Transverse colon (tissue), 4 donors: ENCODE data around the gene IL15RA. TPM values are rescaled to one million over a fixed set of nuclear protein-coding genes. Genes with fewer than 3 reads are reported as not detected.

Source experiments
- DNase-seq: peaks from one replicate; pipeline ENCODE4 v3.0.0-alpha.2; 2019
- H3K27ac ChIP-seq, 4 donors: fragments of 200-600 bp; sonication (generic); 2 replicates each; pipeline ENCODE4 v1.5.1; 2016 to 2018; ENCODE audit warnings: inconsistent platforms in 4 of 4
- H3K27me3 ChIP-seq: fragments of 200-600 bp; sonication (generic); 2 replicates; pipeline ENCODE4 v1.5.1; 2017; ENCODE audit warnings: inconsistent platforms
- H3K36me3 ChIP-seq, 4 donors: fragments of 200-600 bp; sonication (generic); 2 replicates each; pipeline ENCODE4 v1.5.1; 2017 to 2019; ENCODE audit warnings: inconsistent platforms in 4 of 4
- H3K4me1 ChIP-seq, 4 donors: fragments of 200-600 bp; sonication (generic); 2 replicates each; pipeline ENCODE4 v1.5.1; 2017 to 2020; ENCODE audit warnings: inconsistent platforms in 4 of 4
- H3K4me3 ChIP-seq, 4 donors: fragments of 200-600 bp; sonication (generic); 1 replicate in 1 of 4; 2 replicates in 3 of 4; pipeline versions ENCODE4 v1.5.1 to v1.6.1; 2017 to 2019; ENCODE audit warnings: inconsistent platforms in 4 of 4
- H3K9me3 ChIP-seq, 2 donors: fragments of 200-600 bp; sonication (generic); 2 replicates each; pipeline ENCODE4 v1.5.1; 2017 to 2019; ENCODE audit warnings: inconsistent platforms in 2 of 2
- EP300 ChIP-seq: sonication (generic); formaldehyde crosslinking; IDR thresholded peaks from one replicate; pipeline ENCODE4 v1.6.1; 2017; ENCODE audit warnings: antibody characterized with exemption, low read depth
- POLR2A ChIP-seq: fragments of 450-650 bp; IDR thresholded peaks from one replicate; pipeline ENCODE4 v1.6.1; 2016; ENCODE audit warnings: antibody characterized with exemption, mild to moderate bottlenecking, moderate library complexity
- POLR2AphosphoS5 ChIP-seq, 3 donors: sonication (generic); formaldehyde crosslinking; IDR thresholded peaks; one replicate each; pipeline ENCODE4 v1.6.1; 2016; ENCODE audit warnings: antibody characterized with exemption in 3 of 3
- WGBS, 2 donors: methylation state at CpG; one replicate each; pipeline ENCODE4 v1.1.5; 2018; ENCODE audit warnings: low coverage in 1 of 2; 5-methylcytosine and 5-hydroxymethylcytosine counted together
- in situ Hi-C, 4 donors: fragments of 200-750 bp; cut with MboI; loops; one replicate each; pipeline versions ENCODE4 v1.15.0 to v1.15.1; 2017; ENCODE audit warnings: low sequenced_read_pairs in 3 of 4, low pct_ligation_motif_present in 1 of 4, low pct_unique_long_range_greater_than_20kb in 1 of 4
- intact Hi-C: fragments of 100-400 bp; cut with DNase I; formaldehyde crosslinking; loops from one replicate; pipeline ENCODE4 v1.15.1; 2023; ENCODE audit warnings: low total_unique reads
- total RNA-seq, 4 donors: library from RNA; depleted of rRNA; stranded (reverse); fragments of >200 nt; gene quantifications; one replicate each; pipeline ENCODE4 v1.1.0, GENCODE V29; 2016
- TF ChIP-seq, protein P1 (sequence below), 5 experiments: fragments of 200-600 bp in 3 of 5; fragments of 450-650 bp in 2 of 5; sonication (generic) in 3 of 5; IDR thresholded peaks; 1 replicate in 2 of 5; 2 replicates in 3 of 5; pipeline ENCODE4 v1.5.1; 2016 to 2017; ENCODE audit warnings: antibody characterized with exemption in 5 of 5, inconsistent platforms in 3 of 5, mild to moderate bottlenecking in 2 of 5, moderate library complexity in 1 of 5

The IL15RA gene
- total RNA-seq, 4 donors from 2014 or later = 3.7 to 58.1 (median 24.6) TPM

DNA sequence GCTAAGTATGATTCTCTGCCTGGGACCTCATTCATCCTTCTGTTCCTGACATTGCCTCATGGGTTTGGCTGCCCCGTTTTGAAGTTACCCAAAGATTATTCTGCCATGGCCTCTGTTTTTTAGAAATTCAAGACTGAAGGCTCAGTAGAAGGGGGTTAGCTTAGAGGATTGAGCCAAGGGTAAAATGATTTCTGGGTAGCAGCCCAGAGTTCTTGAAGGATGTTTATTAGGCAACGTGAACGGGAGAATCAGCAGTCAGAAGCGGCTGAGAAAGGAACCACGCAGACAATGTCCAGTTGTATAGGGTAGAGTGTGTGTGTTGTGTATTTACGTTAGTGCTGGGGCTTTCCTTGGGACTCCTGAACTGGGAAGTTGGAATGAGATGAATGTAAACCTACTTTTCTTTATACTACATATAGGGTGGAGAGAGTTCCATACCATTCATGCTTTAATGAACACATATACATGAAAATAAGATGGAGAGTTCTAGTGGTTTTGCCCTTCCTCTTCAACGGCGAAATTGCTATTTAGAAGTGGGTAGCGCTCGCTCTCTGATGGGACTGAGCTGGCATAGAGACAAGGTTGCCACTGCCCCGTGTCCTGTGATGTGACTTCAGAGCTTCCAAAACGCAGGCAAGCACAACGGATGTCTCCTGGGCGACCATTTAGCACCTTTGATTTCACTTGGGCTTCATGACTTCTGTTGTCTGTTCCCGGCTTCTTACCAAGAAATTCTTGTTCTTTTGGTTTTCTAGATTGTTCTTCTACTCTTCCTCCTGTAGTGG, 35.0 kb upstream of the IL15RA start:
- in situ Hi-C loops = loop anchor here in 2 of 4 donors (10.0 kb wide), 1 partner anchor 72 kb away; the partner anchor contains the start of gene RBM17 (in 2 of the 2)
- DNase-seq = no peak
- Histone ChIP-seq H3K36me3 (no peaks in the 10 kb centered on the region), H3K9me3 (no peaks in the 10 kb centered on the region), H3K4me3 (no peak overlapping the region), H3K4me1 (peaks cover 0 to 6% (median 2%) of the 10 kb centered on the region in 4 donors), H3K27me3 (no peaks in the 10 kb centered on the region), H3K27ac (no peak overlapping the region)
- intact Hi-C loops = no loop called here
- TF ChIP-seq POLR2A (no peak), EP300 (no peak), POLR2AphosphoS5 (IDR thresholded peaks at IDR 0.05) (no peak)
- TF ChIP-seq, protein P1, sequence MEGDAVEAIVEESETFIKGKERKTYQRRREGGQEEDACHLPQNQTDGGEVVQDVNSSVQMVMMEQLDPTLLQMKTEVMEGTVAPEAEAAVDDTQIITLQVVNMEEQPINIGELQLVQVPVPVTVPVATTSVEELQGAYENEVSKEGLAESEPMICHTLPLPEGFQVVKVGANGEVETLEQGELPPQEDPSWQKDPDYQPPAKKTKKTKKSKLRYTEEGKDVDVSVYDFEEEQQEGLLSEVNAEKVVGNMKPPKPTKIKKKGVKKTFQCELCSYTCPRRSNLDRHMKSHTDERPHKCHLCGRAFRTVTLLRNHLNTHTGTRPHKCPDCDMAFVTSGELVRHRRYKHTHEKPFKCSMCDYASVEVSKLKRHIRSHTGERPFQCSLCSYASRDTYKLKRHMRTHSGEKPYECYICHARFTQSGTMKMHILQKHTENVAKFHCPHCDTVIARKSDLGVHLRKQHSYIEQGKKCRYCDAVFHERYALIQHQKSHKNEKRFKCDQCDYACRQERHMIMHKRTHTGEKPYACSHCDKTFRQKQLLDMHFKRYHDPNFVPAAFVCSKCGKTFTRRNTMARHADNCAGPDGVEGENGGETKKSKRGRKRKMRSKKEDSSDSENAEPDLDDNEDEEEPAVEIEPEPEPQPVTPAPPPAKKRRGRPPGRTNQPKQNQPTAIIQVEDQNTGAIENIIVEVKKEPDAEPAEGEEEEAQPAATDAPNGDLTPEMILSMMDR (IDR thresholded peaks at IDR 0.05) = no peak
- 78 to 90% methylated on average over 8 to 15 of the region's 15 CpGs for WGBS, 2 donors

DNA sequence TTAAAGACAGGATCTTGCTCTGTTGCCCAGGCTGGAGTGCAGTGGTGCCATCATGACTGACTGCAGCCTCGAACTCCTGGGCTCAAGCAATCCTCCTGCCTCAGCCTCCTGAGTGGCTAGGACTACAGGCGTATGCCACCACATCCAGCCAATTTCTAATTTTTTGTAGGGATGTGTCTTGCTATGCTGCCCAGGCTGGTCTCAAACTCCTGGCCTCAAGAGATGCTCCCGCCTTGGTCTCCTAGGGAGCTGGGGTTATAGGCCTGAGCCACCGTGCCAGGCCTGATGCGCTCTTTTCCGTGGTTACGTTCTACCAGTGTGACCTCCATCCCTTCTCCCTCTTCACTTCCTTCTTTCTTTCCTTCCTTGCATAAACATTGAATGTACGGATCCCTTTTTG, 34.2 kb upstream of the IL15RA start:
- H3K36me3 ChIP-seq = no peaks in the 10 kb centered on the region
- in situ Hi-C loops (loop anchor here in 2 of 4 donors (10.0 kb wide), 1 partner anchor 73 kb away; the partner anchor contains the start of gene RBM17 (in 2 of the 2)), intact Hi-C loops (no loop called here)
- H3K27me3 ChIP-seq = no peaks in the 10 kb centered on the region
- peaks cover 0 to 3% (median 0%) of the 10 kb centered on the region in 4 donors for H3K4me1 ChIP-seq
- H3K4me3 ChIP-seq = no peak overlapping the region
- TF ChIP-seq EP300 (no peak), POLR2AphosphoS5 (IDR thresholded peaks at IDR 0.05) (no peak), POLR2A (no peak)
- TF ChIP-seq, protein P1 (IDR thresholded peaks at IDR 0.05) = no peak
- no peak for DNase-seq
- WGBS, 2 donors = 91 to 92% methylated on average over 5 to 8 of the region's 8 CpGs
- no peaks in the 10 kb centered on the region for H3K9me3 ChIP-seq
- H3K27ac ChIP-seq = no peak overlapping the region

DNA sequence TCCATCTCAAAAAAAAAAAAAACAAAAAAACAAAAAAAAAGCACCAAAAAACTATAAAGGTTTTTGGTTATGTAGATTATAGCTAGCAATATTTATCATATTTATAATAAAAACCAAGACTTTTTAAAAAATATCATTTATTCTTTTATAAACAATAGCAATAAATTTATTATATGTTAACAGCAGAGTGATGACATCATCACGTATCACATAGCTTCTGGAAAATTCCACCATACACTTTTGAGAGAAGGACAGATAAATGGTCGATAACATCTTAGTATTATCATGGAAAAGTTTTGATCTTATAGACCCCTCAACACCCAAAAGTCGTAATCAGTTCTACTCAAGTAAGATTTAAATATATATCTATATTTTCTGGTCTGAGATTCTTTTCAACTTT, 33.2 kb upstream of the IL15RA start:
- H3K27me3 ChIP-seq = no peaks in the 10 kb centered on the region
- peaks cover 0 to 3% (median 0%) of the 10 kb centered on the region in 4 donors for H3K4me1 ChIP-seq
- DNase-seq = no peak
- in situ Hi-C loops (loop anchor here in 2 of 4 donors (10.0 kb wide), 1 partner anchor 74 kb away; the partner anchor contains the start of gene RBM17 (in 2 of the 2)), intact Hi-C loops (no loop called here)
- WGBS, 2 donors = 94 to 97% methylated on average over 3 of the region's 3 CpGs
- no peak overlapping the region for H3K27ac ChIP-seq
- H3K9me3 ChIP-seq = no peaks in the 10 kb centered on the region
- H3K36me3 ChIP-seq = no peaks in the 10 kb centered on the region
- TF ChIP-seq, protein P1 (IDR thresholded peaks at IDR 0.05) = no peak
- TF ChIP-seq POLR2AphosphoS5 (IDR thresholded peaks at IDR 0.05) (no peak), EP300 (no peak), POLR2A (no peak)
- no peak overlapping the region for H3K4me3 ChIP-seq

DNA sequence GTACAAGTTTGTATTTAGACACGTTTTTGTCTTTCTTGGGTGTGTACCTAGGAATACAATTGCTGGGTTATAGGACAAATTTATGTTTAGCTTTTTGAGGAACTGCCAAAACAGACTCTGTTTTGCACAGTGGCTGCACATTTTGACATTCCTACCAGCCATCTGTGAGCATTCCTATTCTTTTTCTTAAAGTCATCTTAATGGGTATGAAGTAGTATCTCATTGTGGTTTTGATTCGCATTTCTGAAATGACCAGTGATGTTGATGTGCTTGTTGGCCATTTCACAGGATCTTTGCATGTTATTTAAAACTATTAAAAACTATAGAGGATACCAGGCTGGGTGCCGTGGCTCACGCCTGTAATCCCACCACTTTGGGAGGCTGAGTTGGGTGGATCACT, 32.6 kb upstream of the IL15RA start:
- TF ChIP-seq POLR2AphosphoS5 (IDR thresholded peaks at IDR 0.05) = no peak
- TF ChIP-seq EP300 = no peak
- no peak for TF ChIP-seq POLR2A
- TF ChIP-seq, protein P1 (IDR thresholded peaks at IDR 0.05) = no peak
- in situ Hi-C loops (loop anchor here in 2 of 4 donors (10.0 kb wide), 1 partner anchor 75 kb away; the partner anchor contains the start of gene RBM17 (in 2 of the 2)), intact Hi-C loops (no loop called here)
- no peak for DNase-seq
- no peak overlapping the region for H3K27ac ChIP-seq
- H3K9me3 ChIP-seq = no peaks in the 10 kb centered on the region
- no peaks in the 10 kb centered on the region for H3K27me3 ChIP-seq
- no peaks in the 10 kb centered on the region for H3K36me3 ChIP-seq
- H3K4me1 ChIP-seq = peaks cover 0 to 3% (median 0%) of the 10 kb centered on the region in 4 donors
- 82 to 93% methylated on average over 4 of the region's 4 CpGs for WGBS, 2 donors
- no peak overlapping the region for H3K4me3 ChIP-seq
